Measurements from ENCODE around the gene PDCD4. TPM values are rescaled to one million over a fixed set of nuclear protein-coding genes. Genes with fewer than 3 reads are reported as not detected.
A peak's percentile ranks its signal among the peaks of the same experiment; 100 is the strongest.

The PDCD4 gene
- total RNA-seq (213 TPM), polyA plus RNA-seq (100 to 1,000 TPM; 167 to 224 (median 195) TPM)

DNA sequence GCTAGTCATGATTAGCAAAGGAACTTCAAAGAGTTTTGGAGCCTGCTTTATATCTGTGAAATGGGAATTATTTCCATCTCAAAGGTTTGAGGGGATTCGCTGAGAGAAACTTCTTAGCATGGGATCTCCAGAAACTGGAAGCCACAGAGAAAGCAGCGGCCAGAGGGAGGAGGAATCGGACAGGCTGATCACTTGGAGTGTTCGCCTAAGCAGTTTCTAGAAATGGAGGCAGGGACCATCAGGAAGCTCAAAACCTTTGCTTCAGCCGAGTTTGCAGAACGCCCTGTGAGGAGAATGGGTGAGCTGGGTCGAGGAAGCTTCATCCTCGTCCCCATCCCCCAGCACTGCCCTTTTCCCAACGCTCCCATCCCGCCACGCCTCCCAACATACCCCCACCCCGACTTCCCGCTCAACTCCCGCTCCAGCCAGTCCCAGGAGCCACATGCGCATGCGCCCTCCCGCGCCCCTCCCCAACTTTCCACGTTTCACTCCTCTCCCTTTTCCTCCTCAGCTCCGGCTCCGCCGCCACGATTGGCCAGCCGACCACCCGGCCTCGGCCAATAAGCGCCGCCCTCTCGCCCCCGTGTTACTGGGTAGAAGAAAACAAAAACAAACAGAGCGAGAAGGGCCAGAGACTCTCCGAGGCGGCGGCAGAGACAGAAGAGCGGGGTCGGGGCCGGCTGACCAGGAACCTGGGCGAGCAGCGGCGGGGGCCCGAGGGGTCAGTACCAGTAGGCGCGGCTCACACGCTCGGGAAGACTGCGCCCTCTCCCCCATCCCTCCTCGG lies at the start of gene PDCD4:
PDCD4 (plus strand) TSS at position 631 of the 787 bp plus-strand sequence. CDS start 4,100 bp downstream, outside the sequence.
- H3K4me3 Mint-ChIP-seq, result peak within 1 kb of the TSS; percentile 96 to 99 (median 98)
- DNase-seq, result peak; percentile 84 to 93 (median 88)
- no peaks in the 10 kb centered on the region for H3K9me3 ChIP-seq (ENCODE audit: control insufficient read depth in 2 of 2, low read length in 2 of 2)
- peaks cover 0 to 1% (median 0%) of the 10 kb centered on the region in 7 donors for H3K9me3 Mint-ChIP-seq
- peak within 1 kb of the TSS; percentile 99 for H3K4me3 ChIP-seq (ENCODE audit: low read depth, low read length)
- H3K27me3 ChIP-seq (ENCODE audit: control insufficient read depth, insufficient read depth, low read length), result no peaks in the 10 kb centered on the region
- peak within 1 kb of the TSS; percentile 95 to 100 (median 97) for H3K27ac Mint-ChIP-seq
- ATAC-seq (ENCODE audit: low read depth in 2 of 2), result peak; percentile 69 to 75
- peaks cover 31 to 73% (median 59%) of the 10 kb centered on the region in 4 donors for H3K4me1 Mint-ChIP-seq
- peaks cover 14% of the 10 kb centered on the region for H3K36me3 Mint-ChIP-seq
- peak within 1 kb of the TSS; percentile 99 for H3K27ac ChIP-seq (ENCODE audit: insufficient read depth, low read length, poor library complexity, severe bottlenecking)
- peaks cover 14% of the 10 kb centered on the region for H3K27me3 Mint-ChIP-seq
- peaks cover 10% of the 10 kb centered on the region for H3K36me3 ChIP-seq (ENCODE audit: control insufficient read depth, insufficient read depth, low read length)
- H3K4me1 ChIP-seq (ENCODE audit: control insufficient read depth, insufficient read depth, low read length, poor library complexity, severe bottlenecking), result peaks cover 86% of the 10 kb centered on the region

DNA sequence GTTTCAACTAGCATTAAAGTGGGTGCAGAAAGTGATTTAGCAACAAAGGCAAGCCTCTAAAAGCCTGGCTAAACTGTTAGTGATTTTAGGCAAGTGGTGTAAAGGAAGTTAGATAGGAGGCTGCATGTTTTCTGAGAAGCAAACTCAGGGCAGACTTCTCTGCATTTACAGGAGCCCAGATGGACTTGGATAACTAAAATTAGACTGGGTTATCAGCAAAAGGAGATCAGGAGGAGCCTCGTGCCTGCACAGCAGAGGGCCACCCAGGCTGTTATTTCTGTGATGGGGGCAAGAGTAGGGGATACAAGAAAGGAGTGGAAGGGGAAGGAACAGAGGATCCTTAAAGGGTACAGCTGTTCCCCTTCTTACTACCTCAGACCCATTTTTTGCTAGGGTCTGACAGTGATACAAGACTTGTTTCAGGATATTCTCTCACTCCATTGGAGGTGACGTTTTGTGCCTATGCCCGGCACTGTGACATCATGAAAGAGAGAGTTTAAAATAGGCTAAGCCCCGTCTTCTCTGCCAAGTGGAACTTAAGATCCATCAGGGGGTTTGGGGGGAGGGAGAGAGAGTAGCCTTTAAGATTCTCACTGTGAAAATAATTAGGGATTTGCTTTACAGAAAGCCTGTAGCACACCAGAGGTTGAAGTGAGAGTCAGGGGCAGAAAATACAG lies 49.6 kb upstream of the PDCD4 start:
- peaks cover 15% of the 10 kb centered on the region for H3K27me3 Mint-ChIP-seq
- Histone ChIP-seq H3K4me1 (ENCODE audit: control insufficient read depth, insufficient read depth, low read length, poor library complexity, severe bottlenecking) (no peaks in the 10 kb centered on the region), H3K4me3 (ENCODE audit: low read depth, low read length) (no peak overlapping the region), H3K27ac (ENCODE audit: insufficient read depth, low read length, poor library complexity, severe bottlenecking) (no peak overlapping the region), H3K27me3 (ENCODE audit: control insufficient read depth, insufficient read depth, low read length) (no peaks in the 10 kb centered on the region), H3K9me3 (ENCODE audit: control insufficient read depth in 2 of 2, low read length in 2 of 2) (no peaks in the 10 kb centered on the region), H3K36me3 (ENCODE audit: control insufficient read depth, insufficient read depth, low read length) (no peaks in the 10 kb centered on the region)
- no peaks in the 10 kb centered on the region for H3K9me3 Mint-ChIP-seq
- H3K27ac Mint-ChIP-seq, result peak overlapping the region in 2 of 3 donors; percentile 74 to 86
- no peaks in the 10 kb centered on the region for H3K36me3 Mint-ChIP-seq
- ATAC-seq (ENCODE audit: low read depth in 2 of 2) (no peak), DNase-seq (no peak)
- no peak overlapping the region for H3K4me3 Mint-ChIP-seq
- peaks cover 0 to 12% (median 7%) of the 10 kb centered on the region in 4 donors for H3K4me1 Mint-ChIP-seq

GRCh38 chr10:110822712-110823311 lies 48.9 kb upstream of the PDCD4 start:
- H3K27ac ChIP-seq (ENCODE audit: insufficient read depth, low read length, poor library complexity, severe bottlenecking), result no peak overlapping the region
- Mint-ChIP-seq H3K36me3 (no peaks in the 10 kb centered on the region), H3K27me3 (peaks cover 19% of the 10 kb centered on the region), H3K9me3 (no peaks in the 10 kb centered on the region), H3K4me1 (peaks cover 0 to 6% (median 3%) of the 10 kb centered on the region in 4 donors), H3K4me3 (no peak overlapping the region), H3K27ac (peak overlapping the region in 1 of 3 donors; percentile 86)
- DNase-seq (no peak), ATAC-seq (ENCODE audit: low read depth in 2 of 2) (no peak)
- no peaks in the 10 kb centered on the region for H3K9me3 ChIP-seq (ENCODE audit: control insufficient read depth in 2 of 2, low read length in 2 of 2)
- no peaks in the 10 kb centered on the region for H3K4me1 ChIP-seq (ENCODE audit: control insufficient read depth, insufficient read depth, low read length, poor library complexity, severe bottlenecking)
- no peaks in the 10 kb centered on the region for H3K27me3 ChIP-seq (ENCODE audit: control insufficient read depth, insufficient read depth, low read length)
- H3K36me3 ChIP-seq (ENCODE audit: control insufficient read depth, insufficient read depth, low read length), result no peaks in the 10 kb centered on the region
- H3K4me3 ChIP-seq (ENCODE audit: low read depth, low read length), result no peak overlapping the region

DNA sequence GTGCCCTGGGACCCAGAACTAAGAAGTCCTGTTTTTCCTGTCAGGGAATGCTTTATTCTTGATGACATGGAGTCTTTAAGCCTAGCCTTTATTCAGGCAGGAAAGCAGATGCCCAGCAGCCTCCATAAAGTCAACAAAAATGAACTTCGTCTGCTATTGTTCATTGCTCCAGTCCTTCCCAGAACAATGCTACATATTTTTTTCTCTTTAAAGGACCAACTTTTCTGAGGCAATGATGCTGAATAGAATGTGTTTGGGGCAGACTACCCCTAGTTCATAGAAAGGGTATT lies 47.6 kb upstream of the PDCD4 start:
- Histone ChIP-seq H3K27ac (ENCODE audit: insufficient read depth, low read length, poor library complexity, severe bottlenecking) (no peak overlapping the region), H3K36me3 (ENCODE audit: control insufficient read depth, insufficient read depth, low read length) (no peaks in the 10 kb centered on the region), H3K9me3 (ENCODE audit: control insufficient read depth in 2 of 2, low read length in 2 of 2) (no peaks in the 10 kb centered on the region), H3K4me1 (ENCODE audit: control insufficient read depth, insufficient read depth, low read length, poor library complexity, severe bottlenecking) (no peaks in the 10 kb centered on the region), H3K4me3 (ENCODE audit: low read depth, low read length) (no peak overlapping the region), H3K27me3 (ENCODE audit: control insufficient read depth, insufficient read depth, low read length) (no peaks in the 10 kb centered on the region)
- no peaks in the 10 kb centered on the region for H3K36me3 Mint-ChIP-seq
- no peak overlapping the region for H3K27ac Mint-ChIP-seq
- H3K4me1 Mint-ChIP-seq, result peaks cover 0 to 4% (median 3%) of the 10 kb centered on the region in 4 donors
- H3K9me3 Mint-ChIP-seq, result no peaks in the 10 kb centered on the region
- H3K27me3 Mint-ChIP-seq, result peaks cover 21% of the 10 kb centered on the region
- DNase-seq (no peak), ATAC-seq (ENCODE audit: low read depth in 2 of 2) (no peak)
- H3K4me3 Mint-ChIP-seq, result no peak overlapping the region

DNA sequence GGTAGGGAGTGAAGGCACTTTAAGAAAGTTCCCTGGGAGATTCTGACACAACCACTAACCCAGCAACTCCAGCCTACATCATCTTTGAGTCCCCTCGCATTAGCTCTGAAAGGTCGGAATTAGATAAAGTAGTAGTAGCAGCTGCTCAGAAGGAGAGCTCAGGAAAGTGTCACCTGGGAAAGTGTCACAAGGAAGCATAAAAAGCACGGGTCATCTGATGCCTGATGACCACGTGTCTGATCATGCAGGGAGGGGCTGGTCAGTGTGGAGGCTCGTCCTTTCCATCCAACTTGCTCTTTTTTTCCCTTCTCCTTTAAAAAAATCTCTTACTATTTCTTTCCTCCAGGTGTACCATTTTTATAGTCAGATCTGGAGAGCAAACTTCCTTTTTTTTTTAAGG lies 47.1 kb upstream of the PDCD4 start:
- Histone ChIP-seq H3K36me3 (ENCODE audit: control insufficient read depth, insufficient read depth, low read length) (no peaks in the 10 kb centered on the region), H3K4me3 (ENCODE audit: low read depth, low read length) (no peak overlapping the region), H3K27ac (ENCODE audit: insufficient read depth, low read length, poor library complexity, severe bottlenecking) (no peak overlapping the region), H3K4me1 (ENCODE audit: control insufficient read depth, insufficient read depth, low read length, poor library complexity, severe bottlenecking) (no peaks in the 10 kb centered on the region), H3K27me3 (ENCODE audit: control insufficient read depth, insufficient read depth, low read length) (no peaks in the 10 kb centered on the region), H3K9me3 (ENCODE audit: control insufficient read depth in 2 of 2, low read length in 2 of 2) (no peaks in the 10 kb centered on the region)
- H3K4me3 Mint-ChIP-seq, result no peak overlapping the region
- H3K27ac Mint-ChIP-seq, result no peak overlapping the region
- no peaks in the 10 kb centered on the region for H3K9me3 Mint-ChIP-seq
- DNase-seq, result no peak
- ATAC-seq (ENCODE audit: low read depth in 2 of 2), result no peak
- H3K36me3 Mint-ChIP-seq, result no peaks in the 10 kb centered on the region
- peaks cover 0 to 4% (median 3%) of the 10 kb centered on the region in 4 donors for H3K4me1 Mint-ChIP-seq
- H3K27me3 Mint-ChIP-seq, result peaks cover 21% of the 10 kb centered on the region

GRCh38 chr10:110825508-110825907 lies 46.2 kb upstream of the PDCD4 start:
- DNase-seq, result no peak
- no peak for ATAC-seq (ENCODE audit: low read depth in 2 of 2)
- H3K27me3 Mint-ChIP-seq, result peaks cover 21% of the 10 kb centered on the region
- no peaks in the 10 kb centered on the region for H3K36me3 ChIP-seq (ENCODE audit: control insufficient read depth, insufficient read depth, low read length)
- H3K27ac ChIP-seq (ENCODE audit: insufficient read depth, low read length, poor library complexity, severe bottlenecking), result no peak overlapping the region
- H3K4me1 ChIP-seq (ENCODE audit: control insufficient read depth, insufficient read depth, low read length, poor library complexity, severe bottlenecking), result no peaks in the 10 kb centered on the region
- no peaks in the 10 kb centered on the region for H3K9me3 ChIP-seq (ENCODE audit: control insufficient read depth in 2 of 2, low read length in 2 of 2)
- H3K27me3 ChIP-seq (ENCODE audit: control insufficient read depth, insufficient read depth, low read length), result no peaks in the 10 kb centered on the region
- peak overlapping the region in 1 of 3 donors; percentile 31 for H3K27ac Mint-ChIP-seq
- H3K36me3 Mint-ChIP-seq, result no peaks in the 10 kb centered on the region
- no peak overlapping the region for H3K4me3 ChIP-seq (ENCODE audit: low read depth, low read length)
- H3K9me3 Mint-ChIP-seq, result no peaks in the 10 kb centered on the region
- peaks cover 0 to 4% (median 3%) of the 10 kb centered on the region in 4 donors for H3K4me1 Mint-ChIP-seq
- H3K4me3 Mint-ChIP-seq, result no peak overlapping the region

- H3K9me3 Mint-ChIP-seq, result no peaks in the 10 kb centered on the region
- Histone ChIP-seq H3K4me3 (ENCODE audit: low read depth, low read length) (no peak overlapping the region), H3K27ac (ENCODE audit: insufficient read depth, low read length, poor library complexity, severe bottlenecking) (no peak overlapping the region), H3K9me3 (ENCODE audit: control insufficient read depth in 2 of 2, low read length in 2 of 2) (no peaks in the 10 kb centered on the region), H3K4me1 (ENCODE audit: control insufficient read depth, insufficient read depth, low read length, poor library complexity, severe bottlenecking) (no peaks in the 10 kb centered on the region), H3K27me3 (ENCODE audit: control insufficient read depth, insufficient read depth, low read length) (no peaks in the 10 kb centered on the region), H3K36me3 (ENCODE audit: control insufficient read depth, insufficient read depth, low read length) (no peaks in the 10 kb centered on the region)
- DNase-seq (no peak), ATAC-seq (ENCODE audit: low read depth in 2 of 2) (no peak)
- H3K4me3 Mint-ChIP-seq, result no peak overlapping the region
- peaks cover 0 to 3% (median under 1%) of the 10 kb centered on the region in 4 donors for H3K4me1 Mint-ChIP-seq
- H3K27ac Mint-ChIP-seq, result no peak overlapping the region
- H3K36me3 Mint-ChIP-seq, result no peaks in the 10 kb centered on the region
- peaks cover 17% of the 10 kb centered on the region for H3K27me3 Mint-ChIP-seq
These were observed 44.3 kb upstream of the PDCD4 start for GRCh38 chr10:110827410-110827809.
